ENCODE measurements around the gene CAMP.
"Not testable (repeated sequence)": the region's sequence is repeated elsewhere in the genome, so short reads cannot be mapped to it uniquely, and the experiment has no call there.

CAMP gene

GRCh38 chr3:48269592-48269991, 46.3 kb downstream of the CAMP start:
- ATAC-seq = no peak
- no peak for DNase-seq
- Mint-ChIP-seq H3K27ac (peak overlapping the region; percentile 22 to 95), H3K27me3 (no peaks in the 10 kb centered on the region), H3K9me3 (no peaks in the 10 kb centered on the region), H3K4me1 (peaks cover 47% of the 10 kb centered on the region), H3K4me3 (peak overlapping the region; percentile 73 to 75)

GRCh38 chr3:48270306-48270705, 47.0 kb downstream of the CAMP start:
- peaks cover 47% of the 10 kb centered on the region for H3K4me1 Mint-ChIP-seq
- H3K27me3 Mint-ChIP-seq = no peaks in the 10 kb centered on the region
- no peak for ATAC-seq
- H3K4me3 Mint-ChIP-seq = no peak overlapping the region
- no peak for DNase-seq
- H3K27ac Mint-ChIP-seq = no peak overlapping the region
- no peaks in the 10 kb centered on the region for H3K9me3 Mint-ChIP-seq

GRCh38 chr3:48271223-48271622, 47.9 kb downstream of the CAMP start:
- H3K9me3 Mint-ChIP-seq, ATAC-seq, H3K27ac Mint-ChIP-seq, H3K27me3 Mint-ChIP-seq, H3K4me3 Mint-ChIP-seq, DNase-seq: not testable (repeated sequence)
- H3K4me1 Mint-ChIP-seq = peaks cover 47% of the 10 kb centered on the region

GRCh38 chr3:48271763-48272498, 48.6 kb downstream of the CAMP start:
- H3K27ac Mint-ChIP-seq = no peak overlapping the region

GRCh38 chr3:48273594-48274211, 50.4 kb downstream of the CAMP start:
- no peak overlapping the region for H3K27ac Mint-ChIP-seq
- ATAC-seq (peak; percentile 38), DNase-seq (peak; percentile 51 to 53)
- H3K4me1 Mint-ChIP-seq = peaks cover 26% of the 10 kb centered on the region
- no peaks in the 10 kb centered on the region for H3K9me3 Mint-ChIP-seq
- H3K4me3 Mint-ChIP-seq = no peak overlapping the region
- no peaks in the 10 kb centered on the region for H3K27me3 Mint-ChIP-seq

More at GRCh38 chr3:48271763-48272498, 48.6 kb downstream of the CAMP start:
- ATAC-seq (no peak), DNase-seq (no peak)
- Mint-ChIP-seq H3K9me3 (no peaks in the 10 kb centered on the region), H3K27me3 (no peaks in the 10 kb centered on the region), H3K4me1 (peaks cover 43% of the 10 kb centered on the region), H3K4me3 (no peak overlapping the region)

GRCh38 chr3:48274452-48274851, 51.2 kb downstream of the CAMP start:
- Mint-ChIP-seq H3K4me3 (no peak overlapping the region), H3K27ac (no peak overlapping the region), H3K27me3 (no peaks in the 10 kb centered on the region), H3K4me1 (peaks cover 18% of the 10 kb centered on the region), H3K9me3 (no peaks in the 10 kb centered on the region)
- DNase-seq (no peak), ATAC-seq (no peak)

Measured in stimulated activated naive CD8-positive, alpha-beta T cell treated with anti-CD3 and anti-CD28 coated beads, Interleukin-15, amount 100 ng/mL, for 72 hours (primary cell).